HL-60/S4 treated with phorbol 12-myristate 13-acetate at 8.2 ng/mL for 4 days and 3 days (cell line): Measurements from ENCODE around the gene THSD4.

Experiments
- in situ Hi-C: fragments of 300-500 bp; cut with MboI; formaldehyde crosslinking; loops from 2 replicates; pipeline ENCODE4 v1.15.0; 2022; ENCODE audit warnings: low sequenced_read_pairs

THSD4 gene

GRCh38 chr15:71810256-71811035, 695.2 kb downstream of the THSD4 start, which contains the start of gene NR2E3:
Gene NR2E3 (plus strand): TSS chr15:71810554. CDS start chr15:71810744, 190 bp downstream.
- in situ Hi-C loops = no loop called here

DNA sequence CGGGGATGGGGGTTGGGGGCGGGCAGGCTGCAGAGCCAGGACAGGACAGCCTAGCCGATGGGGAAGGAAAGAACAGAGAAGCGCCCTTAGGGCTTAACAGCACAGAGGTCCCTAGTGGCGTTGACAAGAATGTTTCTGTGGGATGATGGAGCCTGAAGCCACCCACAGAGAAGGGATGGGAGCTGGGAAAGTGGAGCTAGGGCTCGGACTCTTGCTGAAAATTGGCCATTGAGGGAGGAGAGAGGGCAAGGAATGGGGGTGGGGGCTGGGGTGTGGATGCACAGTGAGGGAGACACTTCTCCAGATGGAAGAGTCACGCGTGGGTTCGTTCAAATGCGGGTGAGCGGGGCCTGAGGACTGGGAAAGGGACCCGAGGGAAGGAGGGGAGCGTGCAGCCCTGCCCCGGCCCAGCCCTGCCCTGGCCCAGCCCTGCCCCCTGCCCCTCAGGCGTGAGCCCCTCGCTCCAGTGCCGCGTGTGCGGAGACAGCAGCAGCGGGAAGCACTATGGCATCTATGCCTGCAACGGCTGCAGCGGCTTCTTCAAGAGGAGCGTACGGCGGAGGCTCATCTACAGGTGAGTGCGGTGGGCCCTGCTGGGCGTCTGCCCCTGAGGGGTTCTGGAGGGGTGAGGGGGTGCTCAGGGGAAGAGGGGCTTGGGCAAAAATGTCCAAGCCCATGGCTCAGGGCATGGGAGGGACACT, 695.9 kb downstream of the THSD4 start:
- in situ Hi-C loops = no loop called here

DNA sequence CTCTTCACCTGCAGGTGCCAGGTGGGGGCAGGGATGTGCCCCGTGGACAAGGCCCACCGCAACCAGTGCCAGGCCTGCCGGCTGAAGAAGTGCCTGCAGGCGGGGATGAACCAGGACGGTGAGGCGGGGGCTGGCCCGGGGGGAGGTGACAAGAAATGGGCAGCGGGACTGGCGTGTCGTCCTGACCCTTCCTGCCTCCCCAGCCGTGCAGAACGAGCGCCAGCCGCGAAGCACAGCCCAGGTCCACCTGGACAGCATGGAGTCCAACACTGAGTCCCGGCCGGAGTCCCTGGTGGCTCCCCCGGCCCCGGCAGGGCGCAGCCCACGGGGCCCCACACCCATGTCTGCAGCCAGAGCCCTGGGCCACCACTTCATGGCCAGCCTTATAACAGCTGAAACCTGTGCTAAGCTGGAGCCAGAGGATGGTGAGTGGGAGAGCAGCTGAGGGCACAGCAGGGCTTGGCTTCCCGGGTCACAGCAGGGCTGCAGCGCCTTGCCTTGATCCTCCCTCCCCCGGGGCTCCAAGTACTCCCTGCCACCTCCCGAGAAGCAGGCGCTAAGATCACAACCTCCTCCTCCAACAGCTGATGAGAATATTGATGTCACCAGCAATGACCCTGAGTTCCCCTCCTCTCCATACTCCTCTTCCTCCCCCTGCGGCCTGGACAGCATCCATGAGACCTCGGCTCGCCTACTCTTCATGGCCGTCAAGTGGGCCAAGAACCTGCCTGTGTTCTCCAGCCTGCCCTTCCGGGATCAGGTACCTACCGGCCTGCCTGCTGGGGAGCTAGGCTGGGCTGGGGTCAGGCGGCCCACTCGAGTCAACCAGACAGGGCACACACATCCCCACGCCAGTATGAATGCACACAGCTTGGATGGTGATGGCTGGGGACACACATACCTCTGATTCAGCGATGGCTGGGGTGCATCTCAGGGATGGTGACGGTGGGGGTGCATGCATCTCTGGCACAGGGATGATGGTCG, 696.8 kb downstream of the THSD4 start:
- in situ Hi-C loops = no loop called here

DNA sequence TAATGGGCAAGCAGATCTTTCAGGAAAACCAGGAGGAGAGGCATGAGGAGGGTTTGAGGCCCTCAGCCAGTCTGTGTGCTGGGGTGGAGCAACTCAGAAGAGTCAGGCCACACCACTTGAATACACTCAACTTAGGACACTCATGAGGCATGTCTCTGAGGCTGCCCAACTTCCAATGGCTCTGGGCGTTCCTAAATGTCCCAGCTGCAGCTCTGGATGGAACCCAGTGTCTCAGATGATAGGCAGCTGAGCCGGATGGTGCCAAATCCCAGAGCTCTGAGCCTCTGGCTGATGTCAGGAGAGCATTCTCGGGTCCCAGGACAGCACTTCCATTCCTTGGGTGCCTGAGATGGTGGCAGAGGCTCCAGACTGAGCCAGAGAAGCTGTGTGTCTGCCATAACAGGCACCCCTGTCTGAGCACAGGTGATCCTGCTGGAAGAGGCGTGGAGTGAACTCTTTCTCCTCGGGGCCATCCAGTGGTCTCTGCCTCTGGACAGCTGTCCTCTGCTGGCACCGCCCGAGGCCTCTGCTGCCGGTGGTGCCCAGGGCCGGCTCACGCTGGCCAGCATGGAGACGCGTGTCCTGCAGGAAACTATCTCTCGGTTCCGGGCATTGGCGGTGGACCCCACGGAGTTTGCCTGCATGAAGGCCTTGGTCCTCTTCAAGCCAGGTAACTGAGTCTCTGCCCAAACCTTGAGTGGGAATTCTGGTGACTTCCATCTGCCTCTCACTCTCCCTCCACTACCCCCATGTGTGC, 697.9 kb downstream of the THSD4 start:
- in situ Hi-C loops = no loop called here

DNA sequence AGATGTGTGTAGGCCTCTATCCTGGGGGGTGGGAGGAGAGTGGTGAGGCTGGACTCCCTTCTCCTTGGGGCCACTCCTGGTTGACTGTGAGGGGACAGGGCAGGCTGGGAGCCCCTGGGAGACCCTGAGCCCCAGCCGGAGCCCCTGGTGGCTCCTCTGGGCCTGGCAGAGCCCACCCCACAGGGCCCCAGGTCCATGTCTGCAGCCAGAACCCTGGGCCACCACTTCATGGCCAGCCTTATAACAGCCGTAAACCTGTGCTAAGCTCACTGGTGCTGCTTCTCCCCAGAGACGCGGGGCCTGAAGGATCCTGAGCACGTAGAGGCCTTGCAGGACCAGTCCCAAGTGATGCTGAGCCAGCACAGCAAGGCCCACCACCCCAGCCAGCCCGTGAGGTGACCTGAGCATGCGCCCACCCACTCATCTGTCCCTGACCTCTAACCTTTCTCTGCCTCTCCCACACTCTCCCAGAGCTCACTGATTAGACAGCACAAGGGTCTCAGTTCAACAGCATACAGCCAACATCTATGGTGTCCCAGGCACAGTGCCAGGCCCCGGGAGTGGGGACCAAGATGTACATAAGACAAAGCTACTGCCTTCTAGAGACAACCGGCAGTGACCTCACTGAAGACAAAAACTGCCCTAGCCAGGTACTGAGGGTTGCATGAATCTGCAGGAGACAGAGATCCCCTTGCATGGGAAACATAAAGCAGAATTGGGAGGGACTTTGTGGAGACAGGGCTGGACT, 698.6 kb downstream of the THSD4 start:
- in situ Hi-C loops = no loop called here

- in situ Hi-C loops = no loop called here
These were observed 700.0 kb downstream of the THSD4 start for GRCh38 chr15:71815301-71815700.

- in situ Hi-C loops = no loop called here
These were observed 702.1 kb downstream of the THSD4 start for GRCh38 chr15:71817351-71817750.

GRCh38 chr15:71820127-71820526, 704.9 kb downstream of the THSD4 start:
- in situ Hi-C loops = no loop called here

- in situ Hi-C loops = no loop called here
These were observed 706.4 kb downstream of the THSD4 start for GRCh38 chr15:71821547-71822129.

DNA sequence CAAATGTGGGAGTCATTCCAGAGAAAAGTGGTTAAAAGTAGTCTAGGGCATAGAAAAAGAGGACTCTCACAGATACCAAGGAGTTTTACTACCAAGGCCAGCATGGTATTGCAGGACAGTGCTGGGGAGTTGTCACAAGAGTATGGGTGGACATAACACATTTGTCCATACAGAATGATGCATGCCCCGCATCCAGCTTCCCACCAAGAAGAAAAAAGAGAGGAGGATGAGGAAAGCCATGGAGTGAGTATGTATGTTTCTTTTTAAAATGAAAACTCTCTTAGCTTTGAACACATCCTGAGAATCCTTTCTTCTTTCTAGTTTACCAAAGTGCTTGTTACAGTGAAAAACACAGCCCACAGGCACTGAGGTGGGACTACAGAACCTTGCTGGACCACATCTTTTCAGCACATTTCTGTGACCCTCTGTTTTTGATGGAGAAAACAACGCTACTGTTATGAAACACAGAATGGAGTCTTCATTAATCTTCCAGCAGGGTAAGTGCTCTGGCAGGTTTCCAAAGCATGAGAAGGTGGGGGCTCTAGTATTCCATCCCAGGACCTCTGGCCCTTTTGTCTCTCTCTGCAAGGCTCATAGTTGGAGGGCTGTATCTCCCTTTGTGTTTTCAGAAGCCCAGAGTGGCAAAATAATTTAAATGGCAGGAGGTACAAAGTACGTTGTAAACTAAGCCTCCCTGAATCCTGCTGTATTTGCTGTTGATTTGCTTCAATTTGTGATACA, 707.8 kb downstream of the THSD4 start:
- in situ Hi-C loops = no loop called here

- in situ Hi-C loops = no loop called here
These were observed 708.5 kb downstream of the THSD4 start for GRCh38 chr15:71823801-71824200.

DNA sequence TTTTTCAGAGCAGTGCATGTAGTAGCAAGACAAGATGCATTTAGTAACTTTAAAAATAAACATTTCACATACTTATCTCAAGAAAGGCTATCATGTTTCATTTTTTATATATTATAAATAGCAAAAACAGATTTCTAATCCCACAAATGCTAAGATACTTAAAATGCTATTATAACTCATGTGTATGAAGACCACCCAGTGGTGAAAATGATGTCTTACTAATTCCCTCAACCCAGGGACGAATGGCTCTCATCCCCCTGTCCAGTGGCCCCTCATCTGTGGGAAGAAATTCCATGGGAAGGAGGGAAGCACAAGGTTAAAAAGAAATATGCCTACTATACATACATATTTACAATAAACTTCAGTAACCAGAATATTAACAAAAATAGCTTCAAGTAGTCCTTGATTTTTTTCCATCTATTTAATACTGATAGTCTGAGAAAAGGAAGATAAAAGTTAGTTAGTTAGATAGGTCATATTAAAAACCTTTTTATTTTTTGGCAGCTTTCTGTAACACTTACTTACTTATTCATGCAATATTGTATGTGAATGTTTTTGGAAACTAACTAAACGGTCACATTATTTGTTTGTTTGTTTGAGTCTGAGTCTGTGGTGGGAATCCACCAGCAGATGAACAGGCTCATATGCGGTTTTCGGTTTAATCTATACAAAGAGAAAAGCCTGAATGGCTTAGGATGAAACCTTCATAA, 709.9 kb downstream of the THSD4 start:
- in situ Hi-C loops = no loop called here

- in situ Hi-C loops = no loop called here
These were observed 710.9 kb downstream of the THSD4 start for GRCh38 chr15:71826196-71826595.

DNA sequence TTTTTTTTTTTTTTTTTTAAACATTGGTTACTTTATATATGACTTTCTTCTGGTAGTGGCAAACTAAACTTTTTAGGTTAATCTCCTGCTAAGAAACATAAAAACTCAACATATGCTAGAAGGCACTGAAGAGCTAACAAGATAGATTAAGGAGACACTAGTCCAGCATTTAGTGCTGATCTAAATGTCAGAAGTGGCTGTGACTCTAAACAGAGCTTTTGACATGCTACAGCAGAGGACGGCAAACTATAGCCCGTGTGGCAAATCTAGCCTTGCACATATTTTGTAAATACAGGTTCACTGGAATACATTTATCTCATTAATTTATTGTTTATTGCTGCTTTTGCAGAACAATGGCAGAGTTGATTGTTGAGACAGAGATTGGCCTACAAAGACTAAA, 715.7 kb downstream of the THSD4 start:
- in situ Hi-C loops = no loop called here
